Thyroid gland (tissue), 4 donors: ENCODE data around the gene SETDB1.

Experiments
- POLR2A ChIP-seq, 2 donors: fragments of 450-650 bp; IDR thresholded peaks; one replicate each; pipeline ENCODE4 v1.6.1; 2017; ENCODE audit warnings: antibody characterized with exemption in 2 of 2, mild to moderate bottlenecking in 2 of 2, moderate library complexity in 1 of 2
- TF ChIP-seq, protein P1 (sequence below), 6 experiments: fragments of 200-600 bp in 3 of 6; fragments of 450-650 bp in 3 of 6; sonication (generic) in 3 of 6; IDR thresholded peaks; one replicate each; pipeline ENCODE4 v1.5.1; 2016 to 2019; ENCODE audit warnings: antibody characterized with exemption in 6 of 6, mild to moderate bottlenecking in 2 of 6, inconsistent platforms in 1 of 6, moderate library complexity in 1 of 6

DNA sequence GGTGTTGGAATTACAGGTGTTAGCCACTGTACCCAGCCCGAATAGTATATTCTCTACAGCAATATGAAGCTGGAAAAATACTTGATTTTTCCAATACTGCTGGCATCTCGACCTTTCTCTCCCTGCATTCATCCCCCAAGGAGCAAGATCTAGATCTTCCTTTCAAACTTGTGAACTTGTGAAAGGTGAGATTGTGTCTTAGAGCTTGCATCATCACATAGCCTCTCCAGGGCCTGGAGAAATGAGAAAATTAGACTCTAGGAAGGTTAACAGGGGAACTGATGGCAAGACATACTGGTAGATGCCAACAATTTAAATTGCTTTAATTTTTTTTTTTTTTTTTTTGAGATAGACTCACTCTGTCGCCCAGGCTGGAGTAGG, 84.2 kb downstream of the SETDB1 start:
- TF ChIP-seq, protein P1, sequence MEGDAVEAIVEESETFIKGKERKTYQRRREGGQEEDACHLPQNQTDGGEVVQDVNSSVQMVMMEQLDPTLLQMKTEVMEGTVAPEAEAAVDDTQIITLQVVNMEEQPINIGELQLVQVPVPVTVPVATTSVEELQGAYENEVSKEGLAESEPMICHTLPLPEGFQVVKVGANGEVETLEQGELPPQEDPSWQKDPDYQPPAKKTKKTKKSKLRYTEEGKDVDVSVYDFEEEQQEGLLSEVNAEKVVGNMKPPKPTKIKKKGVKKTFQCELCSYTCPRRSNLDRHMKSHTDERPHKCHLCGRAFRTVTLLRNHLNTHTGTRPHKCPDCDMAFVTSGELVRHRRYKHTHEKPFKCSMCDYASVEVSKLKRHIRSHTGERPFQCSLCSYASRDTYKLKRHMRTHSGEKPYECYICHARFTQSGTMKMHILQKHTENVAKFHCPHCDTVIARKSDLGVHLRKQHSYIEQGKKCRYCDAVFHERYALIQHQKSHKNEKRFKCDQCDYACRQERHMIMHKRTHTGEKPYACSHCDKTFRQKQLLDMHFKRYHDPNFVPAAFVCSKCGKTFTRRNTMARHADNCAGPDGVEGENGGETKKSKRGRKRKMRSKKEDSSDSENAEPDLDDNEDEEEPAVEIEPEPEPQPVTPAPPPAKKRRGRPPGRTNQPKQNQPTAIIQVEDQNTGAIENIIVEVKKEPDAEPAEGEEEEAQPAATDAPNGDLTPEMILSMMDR (IDR thresholded peaks at IDR 0.05) = no peak
- no peak for TF ChIP-seq POLR2A (IDR thresholded peaks at IDR 0.05)
